Eye (tissue), 1 donor: ENCODE measurements around the gene ALPG.
A peak's percentile ranks its signal among the peaks of the same experiment; 100 is the strongest.
"Not testable (repeated sequence)": the region's sequence is repeated elsewhere in the genome, so short reads cannot be mapped to it uniquely, and the experiment has no call there.

ENCODE experiments used
- DNase-seq: peaks from one replicate; pipeline ENCODE4 v3.0.0-alpha.2; 2015

ALPG gene

DNA sequence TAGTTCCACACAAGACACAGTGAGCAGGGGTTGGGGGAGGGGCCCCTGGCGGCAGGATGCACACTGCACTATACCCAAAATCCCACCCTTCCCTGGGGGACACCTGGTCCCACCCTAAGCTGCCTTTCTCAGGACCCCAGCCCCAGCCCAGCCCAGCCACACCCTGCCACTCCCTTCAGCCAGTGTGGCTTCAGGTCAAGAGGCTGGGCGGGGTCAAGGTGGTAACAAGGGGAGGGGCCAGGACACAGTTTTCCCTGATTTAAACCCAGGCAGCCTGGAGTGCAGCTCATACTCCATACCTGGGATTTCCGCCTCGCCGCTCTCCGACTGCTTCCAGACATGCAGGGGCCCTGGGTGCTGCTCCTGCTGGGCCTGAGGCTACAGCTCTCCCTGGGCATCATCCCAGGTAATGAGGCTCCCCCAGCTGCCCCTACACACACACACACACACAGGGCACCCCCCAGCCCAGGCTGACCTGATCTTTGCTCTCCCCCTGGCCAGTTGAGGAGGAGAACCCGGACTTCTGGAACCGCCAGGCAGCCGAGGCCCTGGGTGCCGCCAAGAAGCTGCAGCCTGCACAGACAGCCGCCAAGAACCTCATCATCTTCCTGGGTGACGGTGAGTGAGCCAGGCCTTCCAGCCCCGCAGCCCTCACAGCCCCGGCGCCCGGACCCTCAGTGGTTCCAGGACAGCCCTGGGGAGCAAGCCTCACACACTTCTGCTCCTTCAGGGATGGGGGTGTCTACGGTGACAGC is at the start of gene ALPG:
TSS of gene ALPG (plus strand) at position 289 of the 755 bp plus-strand sequence. CDS start at position 340, 51 bp downstream.
- no peak for DNase-seq

DNA sequence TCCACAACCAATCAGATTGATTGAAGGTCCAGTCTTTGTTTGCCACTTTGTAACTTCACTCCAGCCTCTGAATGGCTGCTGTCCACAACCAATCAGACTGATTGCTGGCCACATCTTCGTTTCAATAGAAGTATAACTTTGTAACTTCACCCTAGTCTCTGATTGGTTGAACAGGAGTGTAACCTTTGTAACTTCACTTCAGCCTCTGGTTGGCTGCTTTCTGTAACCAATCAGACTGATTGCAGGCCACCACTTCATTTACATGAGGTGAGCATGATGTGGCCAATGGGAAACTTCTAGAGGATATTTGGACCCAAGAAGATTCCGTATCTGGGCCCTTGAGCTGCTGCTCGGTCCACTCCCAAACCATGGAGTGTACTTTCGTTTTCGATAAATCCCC is 45.0 kb upstream of the ALPG start:
- DNase-seq: no peak

DNA sequence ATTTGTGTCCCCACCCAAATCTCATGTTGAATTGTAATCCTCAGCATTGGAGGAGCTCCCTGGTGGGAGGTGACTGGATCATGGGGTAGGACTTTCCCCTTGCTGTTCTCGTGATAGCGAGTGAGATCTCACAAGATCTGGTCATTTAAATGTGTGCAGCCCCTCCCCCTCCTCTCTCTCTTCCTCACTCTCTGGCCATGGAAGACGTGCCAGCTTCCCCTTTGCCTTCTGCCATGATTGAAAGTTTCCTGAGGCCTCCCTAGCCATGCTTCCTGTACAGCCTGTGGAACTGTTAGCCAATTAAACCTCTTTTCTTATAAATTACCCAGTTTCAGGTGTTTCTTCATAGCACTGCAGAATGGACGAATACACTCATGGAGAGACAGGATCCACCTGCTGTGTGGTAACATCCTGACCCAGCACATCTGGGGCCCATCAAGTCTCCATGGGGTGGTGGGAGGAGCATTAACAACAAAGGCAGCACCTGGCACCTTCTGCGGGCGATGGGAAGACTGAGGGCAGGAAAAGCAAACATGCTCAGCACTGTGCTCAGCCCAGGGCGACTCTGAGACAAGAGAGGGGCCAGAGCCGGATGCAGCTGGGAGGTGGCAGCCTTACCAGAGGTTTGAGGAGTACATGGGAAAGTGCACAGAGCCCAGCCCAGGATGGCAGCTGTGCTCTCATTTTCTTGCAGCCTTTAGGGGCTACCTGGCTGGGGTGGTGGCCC is 44.3 kb upstream of the ALPG start:
- no peak for DNase-seq

DNA sequence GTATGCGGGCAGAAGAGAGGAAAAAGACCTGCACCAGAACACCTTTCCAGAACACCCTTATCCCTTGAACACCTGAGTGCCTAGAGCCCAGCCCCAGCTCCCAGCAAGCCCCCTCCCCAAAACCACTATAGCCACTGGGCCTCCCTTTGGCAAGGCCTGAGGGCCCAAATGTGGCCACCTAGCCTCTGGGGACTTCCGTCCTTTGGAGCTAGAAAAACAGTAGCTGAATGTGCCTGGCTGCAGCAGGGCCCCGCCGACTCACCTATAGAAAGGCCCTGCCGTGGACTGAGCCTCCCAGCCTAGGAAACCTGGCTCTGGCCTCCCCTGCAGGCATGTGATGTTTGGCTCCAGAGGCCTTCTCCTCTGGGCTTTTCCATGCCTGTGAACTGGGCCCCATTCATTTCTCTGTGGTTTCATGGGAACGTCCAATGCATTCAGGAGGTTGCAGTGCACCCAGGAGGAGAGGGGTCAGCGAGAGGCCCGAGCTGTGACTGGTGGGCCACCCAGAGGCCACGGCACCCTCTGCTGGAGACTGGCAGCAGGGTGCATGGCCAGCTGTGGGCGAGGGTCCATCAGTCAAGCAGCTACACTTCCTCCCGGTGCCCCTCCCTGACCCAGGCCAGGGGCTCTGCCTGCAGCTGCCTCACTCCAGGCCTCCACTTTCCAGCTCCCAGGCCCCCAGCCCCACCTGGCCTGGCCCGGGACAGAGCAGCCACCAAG is 43.4 kb upstream of the ALPG start:
- not testable (repeated sequence) for DNase-seq

DNA sequence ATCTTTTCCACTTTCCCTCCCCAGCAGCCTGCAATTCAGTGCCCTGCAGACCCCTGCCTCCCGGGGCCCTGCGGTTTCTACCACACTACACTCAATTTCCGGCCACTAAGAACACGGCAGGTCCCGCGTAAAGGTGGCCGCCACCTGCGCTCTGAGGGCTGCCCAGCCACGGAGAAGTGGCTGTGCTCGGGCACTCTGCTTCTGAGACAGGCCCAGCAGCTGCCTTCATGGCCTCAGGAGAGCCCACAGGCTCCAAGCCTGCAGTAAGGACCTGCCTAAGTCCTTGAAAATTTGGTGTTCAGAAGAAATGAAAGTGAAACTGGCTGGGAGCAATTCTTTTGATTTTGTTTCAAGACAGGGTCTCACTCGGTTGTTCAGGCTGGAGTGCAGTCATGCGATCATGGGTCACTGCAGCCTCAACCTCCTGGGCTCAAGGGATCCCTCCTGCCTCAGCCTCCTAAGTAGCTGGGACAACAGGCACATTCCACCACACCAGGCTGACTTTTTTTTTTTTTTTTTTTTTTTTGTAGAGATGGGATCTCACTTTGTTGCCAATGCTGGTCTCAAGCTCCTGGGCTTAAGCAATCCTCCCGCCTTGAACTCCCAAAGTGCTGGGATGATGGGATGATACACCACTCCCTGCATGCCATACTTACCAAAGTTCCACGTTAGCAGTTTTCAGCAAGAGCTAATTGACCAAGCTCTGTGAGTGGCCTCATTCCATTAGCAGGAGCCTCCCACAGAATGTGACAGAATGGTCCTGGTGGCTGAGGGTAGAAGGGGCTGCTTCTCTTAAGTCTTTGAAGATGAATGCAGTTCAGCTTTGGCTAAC is 42.6 kb upstream of the ALPG start:
- no peak for DNase-seq

DNA sequence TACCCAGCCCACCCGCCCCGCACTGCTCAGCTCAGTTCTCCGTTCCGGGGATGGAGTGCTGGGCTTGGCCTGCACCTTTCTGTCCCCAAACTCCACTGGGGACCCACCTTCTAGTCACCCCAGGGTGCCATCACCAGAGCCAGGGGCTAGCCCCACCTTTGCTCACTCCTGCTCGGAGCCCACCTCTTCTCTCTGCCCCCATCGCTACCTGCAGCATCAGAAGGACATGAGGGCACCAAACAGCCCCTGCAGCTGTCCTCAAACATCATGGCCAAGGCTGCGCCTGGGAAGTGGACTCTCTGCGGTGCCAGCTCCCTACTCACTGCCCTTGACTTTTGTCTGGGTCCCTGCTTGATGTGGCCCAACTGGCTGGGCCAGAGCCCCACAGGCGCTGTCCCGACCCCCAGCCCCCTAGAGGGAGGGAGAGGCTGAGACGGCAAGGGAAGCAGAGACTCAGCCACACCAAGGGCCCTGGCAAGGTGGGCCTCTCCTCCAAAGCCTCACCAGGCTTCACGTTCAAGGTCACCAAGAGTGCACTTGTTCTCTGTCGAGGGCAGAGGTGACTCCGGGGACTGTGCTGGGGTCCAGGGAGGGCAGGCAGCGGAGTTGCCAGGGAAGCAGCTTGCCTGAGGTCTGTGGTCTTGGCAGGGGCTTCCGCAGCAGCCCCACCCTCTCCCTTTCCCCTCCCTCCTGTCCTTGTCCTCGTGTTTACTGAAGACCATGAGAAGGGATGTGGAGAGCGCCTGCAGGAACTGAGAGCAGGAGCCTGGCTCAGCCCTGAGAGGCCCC is 41.6 kb upstream of the ALPG start:
- DNase-seq: not testable (repeated sequence)

DNA sequence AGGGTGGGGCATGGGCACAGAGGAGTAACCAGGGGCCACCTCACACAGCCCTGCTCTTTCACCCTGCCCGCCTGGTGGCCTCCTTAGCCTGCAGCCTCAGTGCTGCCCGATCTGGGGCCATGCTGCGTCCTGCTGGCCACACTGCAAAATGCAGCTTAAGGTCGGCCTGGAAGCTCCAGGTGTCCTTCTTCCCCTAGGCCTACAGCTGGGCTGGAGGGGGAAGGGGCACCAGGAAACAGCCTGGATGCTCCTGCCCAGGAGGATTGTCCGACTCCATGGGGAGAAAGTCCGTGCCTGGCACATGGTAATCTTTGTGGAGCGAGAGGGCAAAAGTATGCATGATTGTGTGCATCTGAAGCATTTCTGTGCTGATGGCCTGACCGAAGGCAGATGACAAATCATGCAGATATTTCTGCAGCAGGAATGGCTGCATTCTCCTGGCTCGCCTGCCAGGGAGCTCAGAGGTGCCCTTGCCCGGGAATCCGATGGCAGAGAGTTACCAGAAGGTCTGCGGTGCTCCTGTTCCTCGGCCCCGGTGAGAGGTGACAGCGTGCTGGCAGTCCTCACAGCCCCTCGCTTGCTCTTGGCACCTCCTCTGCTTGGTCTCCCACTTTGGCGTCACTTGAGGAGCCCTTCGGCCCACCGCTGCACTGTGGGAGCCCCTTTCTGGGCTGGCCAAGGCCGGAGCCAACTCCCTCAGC is 40.9 kb upstream of the ALPG start:
- DNase-seq: peak; percentile 46

DNA sequence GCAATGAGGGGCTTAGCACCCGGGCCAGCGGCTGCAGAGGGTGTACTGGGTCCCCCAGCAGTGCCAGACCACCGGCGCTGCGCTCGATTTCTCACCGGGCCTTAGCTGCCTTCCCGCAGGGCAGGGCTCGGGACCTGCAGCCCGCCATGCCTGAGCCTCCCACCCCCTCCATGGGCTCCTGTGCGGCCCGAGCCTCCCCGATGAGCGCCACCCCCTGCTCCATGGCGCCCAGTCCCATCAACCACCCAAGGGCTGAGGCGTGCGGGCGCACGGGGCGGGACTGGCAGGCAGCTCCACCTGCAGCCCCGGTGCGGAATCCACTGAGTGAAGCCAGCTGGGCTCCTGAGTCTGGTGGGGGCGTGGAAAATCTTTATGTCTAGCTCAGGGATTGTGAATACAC is 40.2 kb upstream of the ALPG start:
- DNase-seq: not testable (repeated sequence)

DNA sequence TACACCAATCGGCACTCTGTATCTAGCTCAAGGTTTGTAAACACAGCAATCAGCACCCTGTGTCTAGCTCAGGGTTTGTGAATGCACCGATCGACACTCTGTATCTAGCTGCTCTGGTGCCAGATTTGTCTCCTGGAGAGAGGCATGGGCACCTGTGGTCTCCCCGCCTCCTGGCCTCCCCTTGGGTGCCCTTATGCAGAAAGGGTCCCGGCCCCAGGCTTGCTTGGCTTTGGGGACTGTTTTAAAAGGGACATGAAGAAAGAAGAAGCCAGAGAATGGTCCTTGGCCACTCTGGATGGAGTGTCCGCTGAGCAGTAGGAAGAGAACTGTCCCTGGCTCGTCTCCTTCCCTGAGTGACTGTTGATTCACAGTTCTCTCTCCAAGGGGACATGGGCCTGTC is 39.6 kb upstream of the ALPG start:
- DNase-seq: no peak

DNA sequence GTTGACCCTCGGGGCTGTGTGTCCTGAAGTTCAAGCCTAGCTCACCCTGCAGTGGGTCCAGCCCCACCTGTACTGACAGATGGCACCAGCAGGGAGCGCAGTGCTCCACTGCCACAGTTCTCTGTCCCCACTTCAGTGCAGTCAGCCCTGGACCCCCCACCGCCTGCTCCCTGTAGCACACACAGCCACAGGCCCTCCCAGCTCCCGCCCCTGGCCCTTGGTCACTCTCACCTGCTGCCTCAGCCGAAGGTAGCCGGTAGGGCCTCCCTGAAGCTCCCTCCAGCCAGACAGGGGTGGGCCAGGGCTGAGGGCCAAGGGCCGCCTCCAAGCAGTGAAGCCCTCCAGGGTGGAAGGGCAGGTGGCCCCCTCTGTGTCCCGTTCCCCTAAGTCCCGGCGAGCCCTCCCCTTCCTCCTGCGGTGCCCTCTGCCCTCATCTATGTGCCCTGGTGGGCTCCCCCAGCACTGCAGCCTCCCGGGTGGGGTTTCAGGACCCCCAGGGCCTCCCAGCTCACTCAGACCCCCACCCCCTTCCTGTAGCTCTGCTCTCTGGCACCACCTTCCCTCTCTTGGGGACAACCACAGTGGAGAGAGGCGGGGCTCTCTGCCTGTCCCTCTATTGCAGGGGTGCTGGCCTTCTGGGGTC is 38.9 kb upstream of the ALPG start:
- no peak for DNase-seq

DNA sequence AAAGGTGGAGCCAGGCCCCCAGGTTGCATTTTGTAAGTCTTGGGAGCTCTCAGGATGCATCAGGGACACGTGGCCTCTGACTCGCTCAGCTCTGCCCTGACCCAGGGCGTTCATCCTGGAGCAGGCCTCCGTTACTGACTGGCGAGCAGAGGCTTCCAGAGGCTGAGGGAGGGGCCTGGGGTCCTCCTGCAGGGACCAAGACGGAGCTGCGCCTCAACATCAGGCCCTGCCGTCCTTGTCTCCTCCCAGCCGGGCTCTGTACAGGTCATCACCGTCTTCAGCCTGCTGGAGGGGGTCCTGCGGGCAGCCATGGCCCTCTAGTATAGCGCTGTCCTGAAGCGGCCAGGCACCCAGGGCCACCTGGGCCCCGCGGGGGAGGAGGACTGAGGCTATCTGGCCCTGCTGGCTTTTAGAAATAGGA is 38.3 kb upstream of the ALPG start:
- no peak for DNase-seq

DNA sequence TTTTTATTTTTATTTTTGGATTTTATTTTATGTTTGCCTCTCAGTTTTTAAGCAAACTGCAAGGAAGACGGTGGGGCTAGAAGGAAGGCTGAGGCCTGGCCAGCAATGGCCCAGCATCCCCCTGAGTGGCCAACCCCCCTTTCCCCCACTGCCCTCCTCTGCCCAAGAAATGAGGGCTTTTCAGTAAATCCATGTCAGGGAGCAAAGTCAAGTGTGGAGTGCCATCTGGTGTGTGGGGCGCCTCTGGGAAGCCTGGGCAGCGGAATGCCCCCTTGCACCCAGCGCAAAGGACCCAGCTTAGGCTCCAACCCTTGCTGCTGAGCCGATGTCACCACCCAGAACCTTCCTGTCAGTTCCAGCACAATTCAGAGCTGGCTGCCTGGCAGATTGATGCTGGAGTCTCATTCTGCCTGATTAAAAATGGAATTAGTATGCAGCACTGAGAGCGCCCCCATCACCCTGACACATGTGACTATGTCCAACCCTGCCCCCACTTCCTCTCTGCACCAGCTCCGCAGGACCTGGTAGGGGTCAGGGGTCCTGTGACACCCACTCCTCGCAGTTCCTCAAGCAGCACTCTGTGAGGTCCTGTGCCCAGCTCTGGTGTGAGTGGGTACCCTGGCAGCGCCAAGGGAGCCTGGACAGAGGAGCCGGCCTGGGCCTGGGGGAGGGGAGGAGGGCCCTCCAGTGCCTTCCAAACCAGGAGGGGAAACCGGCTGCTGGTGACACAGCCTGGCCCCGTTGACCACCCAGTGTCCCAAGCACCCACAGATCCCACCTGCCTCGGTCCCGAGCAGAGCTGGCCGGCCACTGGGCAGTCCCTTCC is 37.3 kb upstream of the ALPG start:
- DNase-seq: no peak

DNA sequence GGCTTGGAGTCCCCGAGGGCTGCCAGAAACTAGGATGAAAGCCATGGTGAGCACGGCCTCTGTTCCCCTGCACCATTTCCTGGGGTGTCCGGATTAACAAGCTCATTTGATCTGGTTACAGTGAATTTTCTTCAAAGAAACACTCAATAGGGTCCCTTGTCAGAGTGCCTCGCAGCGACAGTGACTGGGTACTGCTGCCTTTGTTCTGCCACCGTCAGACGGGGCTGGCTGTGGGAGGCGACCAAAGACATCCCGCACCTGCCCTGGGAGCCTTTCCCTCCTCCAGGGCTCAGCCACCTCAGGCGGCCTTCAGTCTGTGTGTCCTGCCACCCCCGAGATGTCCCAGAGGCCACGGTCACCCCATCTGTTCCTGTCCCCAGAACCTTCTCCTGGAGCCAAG is 36.6 kb upstream of the ALPG start:
- DNase-seq: not testable (repeated sequence)

DNA sequence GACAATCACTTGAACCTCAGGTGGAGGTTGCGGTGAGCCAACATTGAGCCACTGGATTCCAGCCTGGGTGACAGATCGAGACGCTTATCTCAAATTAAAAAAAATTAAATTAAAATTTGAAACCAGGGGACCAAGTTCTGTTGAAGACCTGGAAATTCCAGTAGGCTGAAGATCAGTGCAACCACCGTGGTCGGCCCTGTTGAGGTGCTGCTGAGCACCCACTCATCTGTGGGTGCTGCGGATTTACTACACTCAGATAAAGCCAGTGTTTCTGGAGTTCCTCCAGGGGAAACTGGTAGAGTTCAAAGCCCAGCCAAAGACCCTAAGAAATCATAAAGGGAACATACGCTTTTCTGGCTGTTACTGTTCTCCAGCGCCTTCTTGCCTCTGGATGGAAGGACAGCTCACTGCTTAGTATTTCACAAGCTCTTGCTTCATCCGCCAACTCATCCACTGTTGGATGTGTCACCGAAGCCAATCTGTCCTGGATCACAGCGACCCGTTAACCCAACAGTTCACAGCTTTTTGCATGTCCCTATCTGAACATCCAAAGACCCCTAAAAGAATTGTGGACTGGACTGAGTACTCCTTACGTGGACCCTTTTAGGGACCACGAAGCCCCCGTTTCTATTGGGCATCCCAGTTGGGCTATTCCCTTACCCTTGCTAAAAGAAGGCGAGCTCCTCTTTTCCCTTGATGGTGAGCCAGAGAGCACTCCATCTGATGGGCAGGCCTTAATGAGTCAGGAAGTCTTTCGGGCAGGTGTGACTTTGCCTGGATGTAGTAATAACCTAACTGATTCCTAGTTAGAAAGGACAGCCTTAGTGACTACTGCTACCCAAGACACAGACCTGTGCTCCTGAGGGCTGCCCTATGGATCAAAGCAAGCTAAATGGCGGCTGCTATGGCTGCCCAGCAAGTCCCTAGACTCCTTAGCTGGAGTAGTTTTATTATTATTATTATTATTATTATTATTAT is 34.1 kb upstream of the ALPG start:
- no peak for DNase-seq

DNA sequence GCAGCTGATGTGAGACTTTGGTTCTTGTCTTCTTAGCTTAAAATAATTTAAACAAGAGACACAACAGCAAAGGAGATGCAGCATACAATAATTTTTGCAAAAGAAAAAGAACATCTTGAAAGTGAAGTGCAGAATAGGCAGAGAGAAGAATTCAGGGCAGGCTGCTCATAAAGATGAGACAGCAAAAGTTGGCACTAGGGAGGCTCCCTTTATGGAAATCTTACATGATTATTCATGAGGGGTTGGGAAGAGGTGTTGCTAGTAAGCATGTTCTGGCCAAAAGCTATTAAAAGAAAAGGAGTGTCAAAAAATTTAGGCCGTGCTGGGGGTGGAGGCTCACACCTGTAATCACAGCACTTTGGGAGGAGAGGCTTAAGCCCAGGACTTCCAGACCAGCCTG is 32.3 kb upstream of the ALPG start:
- DNase-seq: no peak

DNA sequence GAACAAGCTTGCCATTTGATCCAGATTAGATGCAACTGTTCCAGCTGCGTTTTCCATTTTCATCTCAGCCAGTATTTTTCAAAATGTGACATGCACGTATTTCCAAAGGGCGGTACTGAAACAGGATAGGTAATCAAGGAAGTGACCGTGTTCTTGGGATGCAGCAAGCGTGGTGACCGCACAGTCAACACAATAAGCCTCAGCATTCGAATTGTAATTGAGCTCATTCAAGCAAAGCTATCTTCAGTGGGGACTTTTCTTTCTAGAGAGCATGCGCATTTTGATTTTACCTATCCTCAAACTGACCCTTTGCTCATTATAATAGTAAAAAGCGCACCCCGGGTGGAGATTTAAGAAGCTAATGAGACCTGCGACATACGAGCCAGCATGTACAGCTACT is 31.5 kb upstream of the ALPG start:
- no peak for DNase-seq

DNA sequence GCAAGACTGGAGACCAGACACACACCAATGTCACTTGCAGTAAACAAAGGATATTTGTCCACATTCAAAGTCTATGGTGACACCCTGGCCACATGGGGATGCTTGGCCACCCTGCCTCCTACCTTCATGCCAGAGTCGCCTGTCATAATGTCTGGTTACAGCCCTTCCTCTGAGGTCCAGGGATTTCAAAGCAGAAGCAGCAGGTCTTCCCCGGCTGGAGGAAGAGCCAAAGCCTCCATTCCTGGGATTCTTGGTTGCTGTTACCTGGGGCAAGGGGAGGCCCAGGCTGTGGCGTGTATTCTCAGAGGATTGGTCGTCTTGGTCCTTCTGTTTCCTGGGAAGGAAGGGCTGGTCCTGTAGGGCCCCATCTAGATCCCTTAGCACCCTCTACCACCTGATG is 30.4 kb upstream of the ALPG start:
- DNase-seq: no peak

DNA sequence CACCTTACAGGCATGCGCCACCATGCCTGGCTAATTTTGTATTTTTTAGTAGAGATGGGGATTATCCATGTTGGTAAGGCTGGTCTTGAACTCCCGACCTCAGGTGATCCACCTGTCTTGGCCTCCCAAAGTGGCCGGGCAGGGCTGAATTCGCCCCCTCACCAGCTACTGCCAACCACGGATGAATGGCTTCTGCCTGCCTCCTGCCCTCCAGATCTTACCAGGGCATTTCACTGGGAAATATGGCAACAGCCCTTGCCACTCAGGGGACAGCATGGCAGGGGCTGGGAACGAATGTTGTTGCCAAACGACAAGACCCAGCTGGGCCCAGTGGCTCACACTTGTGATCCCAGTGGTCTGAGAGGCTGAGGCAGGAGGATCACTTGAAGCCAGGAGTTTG is 29.9 kb upstream of the ALPG start:
- DNase-seq: no peak

DNA sequence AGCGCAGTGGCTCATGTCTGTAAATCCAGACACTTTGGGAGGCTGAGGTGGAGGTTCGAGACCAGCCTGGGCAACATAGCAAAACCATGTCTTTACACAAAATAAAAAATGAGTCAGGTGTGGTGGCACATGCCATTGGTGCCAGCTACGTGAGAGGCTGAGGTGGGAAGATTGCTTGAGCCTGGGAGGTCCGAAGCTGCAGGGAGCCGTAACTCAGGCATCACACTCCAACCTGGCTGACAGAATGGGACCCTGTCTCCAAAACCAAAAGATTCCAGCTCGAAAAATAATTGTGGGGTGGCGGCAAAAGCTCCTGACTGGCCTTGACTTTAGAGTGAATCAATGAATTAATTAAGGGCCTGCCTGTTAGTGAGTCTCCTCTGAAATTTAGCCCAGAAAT is 29.3 kb upstream of the ALPG start:
- no peak for DNase-seq
